ENCODE results near the gene PLEKHA1.

GRCh38 chr10:122461729-122462532 is 87.4 kb downstream of the PLEKHA1 start:
- TF ChIP-seq CTCF (IDR thresholded peaks at IDR 0.05) (no peak), POLR2A (IDR thresholded peaks at IDR 0.05; ENCODE audit: low read depth) (no peak), EP300 (IDR thresholded peaks at IDR 0.05) (no peak)
